NT2/D1 (cell line): Measurements from ENCODE around the gene SPC24.
"Not testable (repeated sequence)": the region's sequence is repeated elsewhere in the genome, so short reads cannot be mapped to it uniquely, and the experiment has no call there.

Source experiments
- DNase-seq: peaks from one replicate; pipeline ENCODE4 v3.0.0-alpha.2; 2011; ENCODE audit warnings: low read depth, low spot score
- H3K27me3 ChIP-seq: 2 replicates; pipeline ENCODE4 v1.6.0; 2011; ENCODE audit warnings: mild to moderate bottlenecking; ENCODE audit not compliant: insufficient read length, insufficient read depth
- H3K36me3 ChIP-seq: 2 replicates; pipeline ENCODE4 v1.6.1; 2011; ENCODE audit warnings: mild to moderate bottlenecking, low read length, mixed read lengths; ENCODE audit not compliant: insufficient read depth, insufficient read length
- H3K4me1 ChIP-seq: 2 replicates; pipeline ENCODE4 v1.5.1; 2011; ENCODE audit not compliant: insufficient read depth, insufficient read length
- H3K4me3 ChIP-seq: 2 replicates; pipeline ENCODE4 v1.5.1; 2011; ENCODE audit warnings: low read depth; ENCODE audit not compliant: insufficient read length
- H3K9ac ChIP-seq: 2 replicates; pipeline ENCODE4 v1.6.0; 2011; ENCODE audit warnings: low read depth; ENCODE audit not compliant: insufficient read length
- H3K9me3 ChIP-seq: 2 replicates; pipeline ENCODE4 v1.5.1; 2011; ENCODE audit warnings: mild to moderate bottlenecking, low read length; ENCODE audit not compliant: insufficient read depth
- SUZ12 ChIP-seq: IDR thresholded peaks from 2 replicates; pipeline ENCODE4 v1.6.1; 2011; ENCODE audit not compliant: insufficient read length, insufficient read depth; ENCODE audit errors: extremely low read depth
- YY1 ChIP-seq: IDR thresholded peaks from 2 replicates; pipeline ENCODE4 v1.6.1; 2011; ENCODE audit not compliant: insufficient read length, insufficient read depth
- ZNF274 ChIP-seq: IDR thresholded peaks from 2 replicates; pipeline ENCODE4 v1.6.1; 2011; ENCODE audit warnings: mild to moderate bottlenecking, low read depth, low read length

Gene SPC24

GRCh38 chr19:11102944-11103343 lies 52.6 kb downstream of the SPC24 start:
- Histone ChIP-seq H3K4me1 (peaks cover 6% of the 10 kb centered on the region), H3K27me3 (no peaks in the 10 kb centered on the region), H3K9me3 (no peaks in the 10 kb centered on the region), H3K9ac (no peak overlapping the region), H3K4me3 (no peak overlapping the region), H3K36me3 (peaks cover 90% of the 10 kb centered on the region)
- TF ChIP-seq SUZ12 (no peak), YY1 (no peak), ZNF274 (no peak)
- no peak for DNase-seq

- Histone ChIP-seq H3K4me1 (peaks cover 12% of the 10 kb centered on the region), H3K36me3 (peaks cover 89% of the 10 kb centered on the region), H3K9me3 (no peaks in the 10 kb centered on the region), H3K27me3 (no peaks in the 10 kb centered on the region), H3K4me3 (no peak overlapping the region), H3K9ac (no peak overlapping the region)
- TF ChIP-seq ZNF274, result no peak
- no peak for TF ChIP-seq YY1
- TF ChIP-seq SUZ12, result no peak
- no peak for DNase-seq
These were observed 54.5 kb downstream of the SPC24 start for GRCh38 chr19:11101057-11101456.

GRCh38 chr19:11100049-11100448 lies 55.5 kb downstream of the SPC24 start:
- H3K36me3 ChIP-seq, result peaks cover 88% of the 10 kb centered on the region
- H3K9ac ChIP-seq, result no peak overlapping the region
- TF ChIP-seq SUZ12 (no peak), ZNF274 (no peak), YY1 (no peak)
- H3K9me3 ChIP-seq, result no peaks in the 10 kb centered on the region
- peaks cover 10% of the 10 kb centered on the region for H3K4me1 ChIP-seq
- DNase-seq, result no peak
- no peak overlapping the region for H3K4me3 ChIP-seq
- no peaks in the 10 kb centered on the region for H3K27me3 ChIP-seq

- Histone ChIP-seq H3K4me3 (no peak overlapping the region), H3K9me3 (no peaks in the 10 kb centered on the region), H3K4me1 (peaks cover 16% of the 10 kb centered on the region), H3K9ac (no peak overlapping the region), H3K27me3 (no peaks in the 10 kb centered on the region), H3K36me3 (peaks cover 88% of the 10 kb centered on the region)
- DNase-seq, result no peak
- no peak for TF ChIP-seq SUZ12
These were observed 56.7 kb downstream of the SPC24 start for GRCh38 chr19:11098861-11099260.

GRCh38 chr19:11098327-11098726 lies 57.3 kb downstream of the SPC24 start:
- peaks cover 19% of the 10 kb centered on the region for H3K4me1 ChIP-seq
- H3K27me3 ChIP-seq, result no peaks in the 10 kb centered on the region
- no peaks in the 10 kb centered on the region for H3K9me3 ChIP-seq
- H3K4me3 ChIP-seq, result no peak overlapping the region
- H3K36me3 ChIP-seq, result peaks cover 88% of the 10 kb centered on the region
- no peak overlapping the region for H3K9ac ChIP-seq
- TF ChIP-seq YY1 (no peak), ZNF274 (no peak), SUZ12 (no peak)
- no peak for DNase-seq

- peaks cover 19% of the 10 kb centered on the region for H3K4me1 ChIP-seq
These were observed 58.2 kb downstream of the SPC24 start for GRCh38 chr19:11097367-11097766.

GRCh38 chr19:11096210-11096841 lies 59.3 kb downstream of the SPC24 start:
- Histone ChIP-seq H3K4me1 (peaks cover 19% of the 10 kb centered on the region), H3K4me3 (no peak overlapping the region), H3K27me3 (no peaks in the 10 kb centered on the region), H3K36me3 (peaks cover 79% of the 10 kb centered on the region), H3K9me3 (no peaks in the 10 kb centered on the region), H3K9ac (no peak overlapping the region)
- DNase-seq, result no peak
- no peak for TF ChIP-seq ZNF274
- TF ChIP-seq YY1, result no peak
- TF ChIP-seq SUZ12, result no peak

More at GRCh38 chr19:11097367-11097766, 58.2 kb downstream of the SPC24 start:
- not testable (repeated sequence) for H3K9ac ChIP-seq, DNase-seq, H3K27me3 ChIP-seq, H3K4me3 ChIP-seq, H3K9me3 ChIP-seq
- peaks cover 86% of the 10 kb centered on the region for H3K36me3 ChIP-seq
